ENCODE results near the gene RANBP2.

The RANBP2 gene

GRCh38 chr2:108778857-108779256 lies 59.6 kb downstream of the RANBP2 start:
- no peak for DNase-seq

DNA sequence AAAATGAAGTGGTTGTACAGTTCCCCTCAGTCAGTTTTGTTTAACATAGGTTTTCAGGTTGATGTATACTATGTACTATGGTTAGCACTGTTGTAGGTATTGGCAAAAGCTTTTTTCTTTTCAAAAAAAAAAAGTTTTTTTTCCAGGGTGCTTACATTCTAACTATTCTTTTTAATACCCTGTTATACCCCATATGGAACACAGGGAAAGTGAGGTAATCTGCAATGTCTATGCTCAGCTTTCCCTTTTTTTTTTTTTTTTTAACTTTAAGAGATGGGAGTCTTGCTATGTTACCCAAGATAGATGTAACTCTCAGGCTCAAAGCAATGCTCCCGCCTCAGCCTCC lies 66.7 kb downstream of the RANBP2 start:
- no peak for DNase-seq

GRCh38 chr2:108786354-108787215 lies 67.3 kb downstream of the RANBP2 start, which contains the start of gene CCDC138:
TSS of gene CCDC138 (plus strand) at chr2:108786771. CDS start at chr2:108786823, 52 bp downstream.
- DNase-seq = peak; percentile 88

- no peak for DNase-seq
Observed at GRCh38 chr2:108787216-108787541, 67.9 kb downstream of the RANBP2 start.

DNA sequence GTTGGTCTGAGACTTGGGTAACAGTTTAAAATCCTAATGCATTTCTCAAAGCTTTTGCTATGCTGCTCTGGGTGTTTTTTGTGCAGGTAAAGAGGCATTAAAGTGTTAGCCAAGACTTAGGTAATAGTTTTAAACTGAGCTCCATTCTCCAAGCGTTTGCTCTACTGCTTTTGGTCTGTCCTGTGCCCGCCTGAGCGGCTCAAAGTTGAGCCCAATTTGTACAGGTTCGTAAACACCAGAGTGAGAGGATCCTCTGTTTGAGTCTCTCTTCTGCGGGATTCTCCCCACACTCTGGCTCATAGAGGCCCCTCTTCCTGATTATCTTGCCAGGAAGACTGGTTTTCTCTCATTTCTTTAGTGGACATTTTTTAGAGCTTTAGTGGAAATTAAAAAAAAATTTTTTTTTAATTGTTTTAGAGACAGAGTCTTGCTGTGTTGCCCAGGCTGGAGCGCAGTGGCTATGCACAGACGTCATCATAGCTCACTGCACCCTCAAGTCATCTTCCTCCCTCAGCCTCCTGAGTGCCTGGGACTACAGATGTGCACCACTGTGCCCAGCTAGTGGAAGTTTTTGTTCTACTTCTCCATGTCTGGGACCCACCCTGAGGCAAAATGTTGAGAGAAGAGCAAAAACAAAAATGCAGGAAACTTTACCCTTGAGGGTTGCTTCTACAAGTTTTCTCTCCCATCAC lies 83.9 kb downstream of the RANBP2 start:
- no peak for DNase-seq

- DNase-seq = no peak
Observed at GRCh38 chr2:108805032-108805431, 85.8 kb downstream of the RANBP2 start.

DNA sequence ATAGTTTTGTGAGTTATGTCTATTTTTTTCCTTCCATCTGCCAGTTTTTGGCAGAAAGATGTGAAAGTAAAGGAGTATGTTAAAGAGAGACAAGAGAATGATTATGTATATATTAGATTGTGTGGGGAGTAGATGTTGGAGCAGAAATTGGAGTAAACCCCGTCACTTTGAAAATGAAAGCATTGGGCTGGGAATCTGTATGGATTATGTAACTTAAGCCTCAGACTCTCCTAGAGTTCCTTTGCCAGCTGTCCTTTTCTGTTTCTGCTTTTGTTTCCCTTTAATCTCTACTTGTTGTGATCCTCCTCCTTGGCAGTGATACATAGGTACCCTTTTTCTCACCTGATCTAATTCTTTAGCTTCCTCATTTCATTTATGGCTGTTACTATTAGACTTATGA lies 86.5 kb downstream of the RANBP2 start:
- DNase-seq = no peak

- DNase-seq = no peak
Observed at GRCh38 chr2:108806371-108807113, 87.3 kb downstream of the RANBP2 start.

GRCh38 chr2:108809936-108810335 lies 90.7 kb downstream of the RANBP2 start:
- DNase-seq = no peak

GRCh38 chr2:108810993-108811957 lies 92.0 kb downstream of the RANBP2 start:
- DNase-seq = no peak

- DNase-seq = no peak
Observed at GRCh38 chr2:108813732-108814131, 94.5 kb downstream of the RANBP2 start.

DNA sequence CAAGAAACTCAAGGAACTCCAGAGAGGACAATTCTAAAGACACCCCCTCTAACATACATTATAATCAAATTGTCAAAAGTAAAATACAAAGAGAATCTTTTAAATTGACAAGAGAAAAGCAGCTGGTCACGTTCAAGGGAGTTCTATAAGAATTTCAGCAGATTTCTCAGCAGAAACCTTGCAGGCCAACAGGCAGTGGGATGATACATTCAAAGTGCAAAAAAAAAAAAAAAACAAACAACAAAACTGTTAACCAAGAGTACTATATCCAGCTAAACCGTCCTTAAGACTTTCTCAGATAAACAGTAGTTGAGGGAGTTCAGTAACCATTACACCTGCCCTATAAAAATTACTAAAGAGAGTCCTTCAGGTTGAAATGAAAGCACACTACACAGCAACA lies 101.2 kb downstream of the RANBP2 start:
- DNase-seq = no peak

- no peak for DNase-seq
Observed at GRCh38 chr2:108823286-108823685, 104.0 kb downstream of the RANBP2 start.

DNA sequence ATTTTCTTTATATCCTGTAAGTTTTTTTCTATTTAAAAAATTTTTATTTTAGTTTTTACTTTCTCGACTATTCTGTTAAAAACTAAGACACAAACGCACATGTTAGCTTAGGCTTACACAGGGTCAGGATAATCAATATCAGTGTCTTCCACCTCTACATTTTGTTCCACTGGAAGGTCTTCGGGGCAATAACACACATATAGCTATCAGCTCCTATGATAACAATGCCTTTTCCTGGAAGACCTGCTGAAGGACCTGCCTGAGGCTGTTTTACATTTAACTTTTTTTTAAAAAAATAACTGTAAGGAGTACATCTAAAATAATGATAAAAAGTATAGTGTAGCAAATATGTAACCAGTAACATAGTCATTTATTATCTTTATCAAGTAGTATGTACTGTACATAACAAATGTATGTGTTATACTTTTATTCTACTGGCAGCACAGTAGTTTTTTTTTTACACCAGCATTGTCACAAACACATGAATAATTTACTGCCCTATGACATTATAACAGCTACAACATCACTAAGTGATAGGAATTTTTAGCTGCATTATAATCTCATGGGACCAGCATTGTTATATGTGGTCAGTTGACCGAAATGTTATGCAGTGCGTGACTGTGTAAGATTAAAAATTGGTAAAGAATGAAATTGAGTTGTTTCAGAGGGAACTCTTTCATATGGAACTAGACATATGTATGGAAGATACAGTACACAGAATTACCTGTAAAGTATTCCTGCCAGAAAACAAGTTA lies 105.2 kb downstream of the RANBP2 start:
- no peak for DNase-seq

DNA sequence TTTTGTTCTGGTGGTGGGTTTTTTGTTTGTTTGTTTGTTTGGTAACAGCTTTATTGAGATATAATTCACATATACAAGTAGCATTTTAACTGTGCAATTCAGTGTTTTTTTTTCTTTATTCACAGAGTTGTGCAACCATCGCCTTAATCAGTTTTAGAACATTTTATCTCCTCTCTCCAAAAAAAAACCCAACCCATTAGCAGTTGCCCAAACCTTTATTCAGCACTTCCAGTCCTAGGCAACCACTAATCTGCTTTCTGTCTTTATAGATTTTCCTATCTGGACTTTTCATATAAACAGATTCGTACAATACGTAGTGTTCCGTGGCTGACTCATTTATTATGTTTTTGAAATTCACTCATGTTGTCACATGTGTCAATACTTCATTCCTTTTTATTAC lies 106.0 kb downstream of the RANBP2 start:
- no peak for DNase-seq

- no peak for DNase-seq
Observed at GRCh38 chr2:108825736-108826135, 106.5 kb downstream of the RANBP2 start.

DNA sequence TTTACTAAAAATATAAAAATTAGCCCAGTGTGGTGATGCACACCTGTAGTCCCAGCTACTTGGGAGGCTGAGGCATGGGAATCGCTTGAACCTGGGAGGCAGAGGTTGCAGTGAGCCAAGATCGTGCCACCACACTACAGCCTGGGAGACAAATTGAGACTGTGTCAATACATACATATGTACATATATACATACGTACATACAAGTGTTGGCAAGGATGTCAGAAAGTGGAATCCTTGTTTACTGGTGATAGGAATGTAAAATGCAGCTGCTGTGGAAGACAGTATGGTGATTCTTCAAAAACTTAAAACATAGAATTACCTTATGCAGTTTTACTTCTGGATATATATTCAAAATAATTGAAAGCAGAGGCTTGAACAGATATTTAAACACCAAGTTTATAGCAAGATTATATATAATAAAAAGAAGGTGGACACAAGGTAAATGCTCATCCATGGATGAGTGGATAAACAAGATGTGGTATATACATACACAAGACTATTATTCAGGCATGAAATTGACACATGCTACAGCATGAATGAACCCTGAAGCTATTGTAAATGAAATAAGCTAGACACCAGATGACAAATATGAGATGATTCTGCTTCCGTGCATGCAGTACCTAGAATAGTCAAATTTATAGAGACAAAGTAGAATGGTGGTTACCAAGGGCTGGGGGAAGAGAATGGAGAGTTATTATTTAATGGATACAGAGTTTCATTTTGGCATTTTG lies 110.5 kb downstream of the RANBP2 start:
- DNase-seq = no peak

GRCh38 chr2:108833219-108833618 lies 113.9 kb downstream of the RANBP2 start:
- DNase-seq = no peak

GRCh38 chr2:108834620-108835019 lies 115.3 kb downstream of the RANBP2 start:
- no peak for DNase-seq

DNA sequence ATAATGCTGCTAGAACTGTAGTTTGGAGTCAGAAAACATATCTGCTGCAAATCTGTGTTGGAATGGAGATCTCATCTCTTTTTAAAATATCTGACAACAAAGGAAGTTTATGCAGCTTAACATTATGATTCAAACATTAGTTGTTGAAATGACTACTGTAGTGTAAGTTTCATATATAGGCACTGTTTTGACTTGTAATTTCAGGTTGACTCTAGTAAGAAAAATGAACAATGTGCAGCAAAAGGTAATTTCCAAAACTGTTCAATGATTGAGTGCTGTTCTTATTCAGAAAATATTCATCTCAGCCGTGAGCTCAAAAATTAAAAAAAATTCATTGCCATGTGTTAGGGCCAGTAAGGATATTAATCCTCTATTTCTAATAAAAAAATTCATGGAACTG lies 115.8 kb downstream of the RANBP2 start:
- DNase-seq = no peak
